GM12892 (cell line): ENCODE results near the gene RSPRY1.

Experiments used
- POLR2A ChIP-seq: IDR thresholded peaks from 2 replicates; pipeline ENCODE4 v1.6.1; 2011; ENCODE audit warnings: low read depth, low read length, control low read depth
- POLR2AphosphoS5 ChIP-seq: IDR thresholded peaks from 2 replicates; pipeline ENCODE4 v1.6.1; 2011; ENCODE audit warnings: low read depth, low read length, control low read depth
- TAF1 ChIP-seq: IDR thresholded peaks from 2 replicates; pipeline ENCODE4 v1.6.1; 2011; ENCODE audit warnings: low read depth, mild to moderate bottlenecking, control low read depth, low read length, borderline replicate concordance

GRCh38 chr16:57224651-57225335 is 38.7 kb downstream of the RSPRY1 start:
- TF ChIP-seq POLR2A, result no peak
- no peak for TF ChIP-seq POLR2AphosphoS5
- no peak for TF ChIP-seq TAF1
